ENCODE measurements around the gene LNPK.
"Not testable (repeated sequence)": the region's sequence is repeated elsewhere in the genome, so short reads cannot be mapped to it uniquely, and the experiment has no call there.

The LNPK gene

DNA sequence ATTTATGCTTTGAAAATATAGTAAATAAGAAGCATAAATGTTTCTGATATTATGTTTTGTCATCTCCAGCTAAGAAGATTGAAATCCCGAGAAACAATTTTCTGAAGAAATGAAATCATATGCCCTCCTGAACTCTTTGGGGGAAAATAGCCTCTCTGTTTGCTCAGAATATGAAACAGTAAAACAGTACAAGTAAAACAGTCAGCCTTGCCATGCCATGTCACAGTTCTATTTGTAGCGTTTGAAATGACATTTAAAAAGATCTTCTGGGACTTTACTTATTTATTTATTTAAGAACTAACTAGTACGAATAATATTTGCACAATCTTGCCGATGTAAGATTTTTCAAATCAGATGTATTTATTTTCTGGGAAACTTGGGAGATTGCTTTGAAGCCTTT is 98.0 kb downstream of the LNPK start:
- no peak overlapping the region for H3K4me3 ChIP-seq (ENCODE audit: low read length)
- DNase-seq (ENCODE audit: low read depth): no peak
- TF ChIP-seq, protein P1, sequence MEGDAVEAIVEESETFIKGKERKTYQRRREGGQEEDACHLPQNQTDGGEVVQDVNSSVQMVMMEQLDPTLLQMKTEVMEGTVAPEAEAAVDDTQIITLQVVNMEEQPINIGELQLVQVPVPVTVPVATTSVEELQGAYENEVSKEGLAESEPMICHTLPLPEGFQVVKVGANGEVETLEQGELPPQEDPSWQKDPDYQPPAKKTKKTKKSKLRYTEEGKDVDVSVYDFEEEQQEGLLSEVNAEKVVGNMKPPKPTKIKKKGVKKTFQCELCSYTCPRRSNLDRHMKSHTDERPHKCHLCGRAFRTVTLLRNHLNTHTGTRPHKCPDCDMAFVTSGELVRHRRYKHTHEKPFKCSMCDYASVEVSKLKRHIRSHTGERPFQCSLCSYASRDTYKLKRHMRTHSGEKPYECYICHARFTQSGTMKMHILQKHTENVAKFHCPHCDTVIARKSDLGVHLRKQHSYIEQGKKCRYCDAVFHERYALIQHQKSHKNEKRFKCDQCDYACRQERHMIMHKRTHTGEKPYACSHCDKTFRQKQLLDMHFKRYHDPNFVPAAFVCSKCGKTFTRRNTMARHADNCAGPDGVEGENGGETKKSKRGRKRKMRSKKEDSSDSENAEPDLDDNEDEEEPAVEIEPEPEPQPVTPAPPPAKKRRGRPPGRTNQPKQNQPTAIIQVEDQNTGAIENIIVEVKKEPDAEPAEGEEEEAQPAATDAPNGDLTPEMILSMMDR (conservative IDR thresholded peaks at IDR 0.05; ENCODE audit: low read length): no peak

GRCh38 chr2:175903384-175903936 is 98.6 kb downstream of the LNPK start:
- DNase-seq (ENCODE audit: low read depth): peak; percentile 6
- no peak overlapping the region for H3K4me3 ChIP-seq (ENCODE audit: low read length)
- TF ChIP-seq, protein P1 (conservative IDR thresholded peaks at IDR 0.05; ENCODE audit: low read length): no peak

GRCh38 chr2:175895957-175896356 is 106.1 kb downstream of the LNPK start:
- H3K4me3 ChIP-seq (ENCODE audit: low read length); DNase-seq (ENCODE audit: low read depth): not testable (repeated sequence)

GRCh38 chr2:175892046-175892445 is 110.0 kb downstream of the LNPK start:
- no peak for DNase-seq (ENCODE audit: low read depth)
- no peak overlapping the region for H3K4me3 ChIP-seq (ENCODE audit: low read length)
- TF ChIP-seq, protein P1 (conservative IDR thresholded peaks at IDR 0.05; ENCODE audit: low read length): no peak

- no peak for DNase-seq (ENCODE audit: low read depth)
- H3K4me3 ChIP-seq (ENCODE audit: low read length): no peak overlapping the region
- TF ChIP-seq, protein P1 (conservative IDR thresholded peaks at IDR 0.05; ENCODE audit: low read length): no peak
Observed at GRCh38 chr2:175890636-175891242, 111.3 kb downstream of the LNPK start.

DNA sequence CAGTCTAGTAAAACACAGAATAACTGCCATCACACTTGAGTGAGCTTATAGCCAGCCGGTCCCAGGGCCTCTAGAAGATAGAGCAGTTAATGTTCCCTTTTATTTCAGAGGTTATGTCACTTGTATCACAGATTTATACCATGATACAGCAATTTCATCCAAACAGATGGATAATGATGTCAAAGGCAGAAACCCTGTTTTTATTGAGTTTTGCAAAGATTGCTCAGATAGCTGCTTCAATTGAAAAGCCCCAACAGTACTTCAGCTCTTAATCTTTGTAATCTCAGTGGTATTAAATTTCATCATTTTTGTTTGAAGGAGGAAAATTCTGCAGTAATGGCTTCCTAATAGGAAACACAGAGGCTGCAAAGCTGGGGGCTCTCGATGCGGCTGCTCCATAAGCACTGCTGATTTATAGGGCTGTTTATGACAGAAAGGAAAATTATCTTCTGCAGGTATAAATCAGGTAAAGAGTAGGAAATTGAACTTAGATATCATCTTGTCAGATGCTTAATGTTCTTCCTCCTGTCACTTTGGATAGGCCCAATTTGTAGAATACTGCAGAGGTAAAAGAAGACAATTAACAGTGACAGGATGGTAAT is 112.3 kb downstream of the LNPK start:
- DNase-seq (ENCODE audit: low read depth): no peak

GRCh38 chr2:175887776-175888175 is 114.3 kb downstream of the LNPK start:
- DNase-seq (ENCODE audit: low read depth): no peak

More for the DNA sequence above, 112.3 kb downstream of the LNPK start:
- no peak overlapping the region for H3K4me3 ChIP-seq (ENCODE audit: low read length)
- TF ChIP-seq, protein P1 (conservative IDR thresholded peaks at IDR 0.05; ENCODE audit: low read length): no peak

More at GRCh38 chr2:175887776-175888175, 114.3 kb downstream of the LNPK start:
- no peak overlapping the region for H3K4me3 ChIP-seq (ENCODE audit: low read length)
- TF ChIP-seq, protein P1 (conservative IDR thresholded peaks at IDR 0.05; ENCODE audit: low read length): no peak

Measured in AG10803 (cell line).